GM12892 (cell line): ENCODE data around the gene NOP56.

Source experiments
- DNase-seq: peaks from one replicate; pipeline ENCODE4 v3.0.0; 2011; ENCODE audit not compliant: insufficient read length
- FAIRE-seq: peaks from 2 replicates; lab custom pipeline; 2011; peaks lifted over from hg19 to GRCh38; lab: Jason Lieb, UNC
- POLR2A ChIP-seq: IDR thresholded peaks from 2 replicates; pipeline ENCODE4 v1.6.1; 2011; ENCODE audit warnings: low read depth, low read length, control low read depth
- POLR2AphosphoS5 ChIP-seq: IDR thresholded peaks from 2 replicates; pipeline ENCODE4 v1.6.1; 2011; ENCODE audit warnings: low read depth, low read length, control low read depth
- TAF1 ChIP-seq: IDR thresholded peaks from 2 replicates; pipeline ENCODE4 v1.6.1; 2011; ENCODE audit warnings: low read depth, mild to moderate bottlenecking, control low read depth, low read length, borderline replicate concordance

NOP56 gene

DNA sequence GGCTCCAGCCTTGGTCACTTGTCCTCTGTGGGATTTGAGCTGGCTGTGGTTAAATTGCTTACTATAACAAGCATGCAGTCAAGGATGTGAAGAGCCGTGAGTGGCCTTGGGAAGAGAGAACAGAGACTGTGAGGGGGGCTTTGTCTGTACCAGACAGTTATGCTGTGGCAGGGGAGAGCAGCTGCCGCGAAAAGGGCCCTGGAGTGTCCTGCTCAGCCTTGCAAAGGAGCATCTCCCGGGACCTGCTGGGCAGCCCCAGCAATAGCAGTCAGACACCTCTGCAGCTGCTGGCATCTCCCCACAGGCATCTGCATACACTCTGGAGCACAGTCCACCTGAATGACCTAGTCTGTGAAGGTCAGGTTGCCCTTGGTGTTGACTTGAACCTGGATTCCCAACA is 46.5 kb downstream of the NOP56 start:
- TF ChIP-seq POLR2AphosphoS5 (no peak), POLR2A (no peak), TAF1 (no peak)
- FAIRE-seq = no peak
- no peak for DNase-seq

DNA sequence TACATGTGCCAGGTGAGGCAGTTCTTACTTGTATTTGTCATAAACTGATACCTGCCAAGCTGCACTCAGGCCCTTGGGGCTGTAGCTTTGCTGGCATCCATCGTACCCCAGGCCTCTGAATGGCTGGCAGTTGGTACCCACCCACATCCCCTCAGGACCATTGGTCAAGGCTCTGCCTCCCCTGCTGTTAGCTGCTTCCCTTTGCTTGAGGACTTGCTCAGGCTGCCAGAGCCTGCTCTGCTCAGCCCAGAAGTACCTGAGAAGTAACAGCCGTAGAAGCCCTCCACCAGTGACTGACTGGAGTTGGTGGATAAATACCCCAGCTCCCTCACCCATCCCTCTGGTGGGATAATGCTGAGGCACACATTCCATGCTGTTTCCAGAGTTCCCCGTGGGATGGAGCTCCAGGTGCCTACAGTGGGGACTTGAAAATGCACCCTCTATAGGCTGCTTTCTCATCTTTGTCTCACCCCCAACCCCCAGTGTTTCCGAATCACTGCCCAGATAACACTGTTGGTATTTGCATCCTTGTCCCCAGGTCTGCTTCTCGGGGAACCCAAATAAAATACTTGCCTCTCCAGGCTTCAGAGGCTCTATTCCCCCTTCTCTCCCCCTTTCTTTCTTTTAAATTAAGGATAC is 47.5 kb downstream of the NOP56 start:
- FAIRE-seq = no peak
- DNase-seq = no peak
- no peak for TF ChIP-seq POLR2AphosphoS5
- TF ChIP-seq TAF1 = no peak
- no peak for TF ChIP-seq POLR2A

DNA sequence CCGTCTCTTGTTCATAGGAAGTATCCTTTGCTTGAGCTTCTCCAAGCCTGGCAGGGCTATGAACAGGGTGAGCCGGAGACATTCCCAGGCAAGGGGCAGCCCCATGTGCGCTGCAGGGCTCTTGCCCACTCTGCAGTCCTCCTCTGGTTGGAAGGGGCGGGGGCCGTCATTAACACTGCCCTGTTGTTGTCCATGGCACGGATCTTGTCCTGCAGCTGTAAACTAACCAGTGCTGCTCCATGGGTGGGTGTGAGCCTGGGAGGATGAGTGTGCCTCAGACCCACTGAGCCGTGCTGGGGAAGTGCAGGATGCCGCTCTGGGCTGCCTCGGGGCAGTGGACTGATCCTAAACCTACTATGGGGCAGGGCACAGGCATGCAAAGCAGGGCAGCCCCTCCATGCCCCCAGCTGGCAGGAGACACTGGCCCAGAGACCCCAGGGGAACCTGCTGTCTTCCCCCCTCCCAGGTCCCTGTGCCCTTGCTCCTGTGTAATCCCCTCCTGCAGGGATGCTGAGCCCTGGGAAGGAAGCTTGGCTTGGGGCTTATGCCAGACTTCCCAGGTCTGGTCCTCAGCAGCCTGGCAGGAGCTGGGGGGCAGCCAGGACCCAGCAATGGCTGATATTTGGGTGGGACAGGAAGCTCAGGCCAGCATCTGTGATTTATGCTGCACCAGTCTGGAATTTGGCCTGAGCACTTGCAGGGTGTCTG is 48.6 kb downstream of the NOP56 start:
- FAIRE-seq (no peak), DNase-seq (no peak)
- TF ChIP-seq POLR2A (no peak), TAF1 (no peak), POLR2AphosphoS5 (no peak)

DNA sequence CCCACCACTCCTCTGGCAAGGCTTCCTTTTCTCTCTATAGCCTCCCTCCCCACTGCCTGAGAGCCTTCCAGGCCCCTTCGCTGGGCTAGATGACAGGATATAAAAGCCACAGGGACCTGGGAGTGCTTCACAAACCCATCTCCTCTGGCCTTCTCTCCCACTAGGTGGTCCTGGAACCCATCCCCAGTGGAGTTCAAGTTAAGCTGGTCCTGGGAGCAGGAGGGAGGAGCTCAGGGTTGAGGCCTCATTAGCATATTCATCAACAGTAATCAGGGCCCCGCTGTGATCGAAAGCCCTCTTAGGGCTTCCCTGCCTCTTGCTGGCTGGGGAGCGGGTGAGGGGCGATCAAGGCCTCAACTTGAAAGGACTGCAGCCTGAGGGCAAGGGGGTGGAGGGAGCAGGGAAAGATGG is 49.2 kb downstream of the NOP56 start:
- FAIRE-seq (no peak), DNase-seq (no peak)
- TF ChIP-seq TAF1 (no peak), POLR2AphosphoS5 (no peak), POLR2A (no peak)

DNA sequence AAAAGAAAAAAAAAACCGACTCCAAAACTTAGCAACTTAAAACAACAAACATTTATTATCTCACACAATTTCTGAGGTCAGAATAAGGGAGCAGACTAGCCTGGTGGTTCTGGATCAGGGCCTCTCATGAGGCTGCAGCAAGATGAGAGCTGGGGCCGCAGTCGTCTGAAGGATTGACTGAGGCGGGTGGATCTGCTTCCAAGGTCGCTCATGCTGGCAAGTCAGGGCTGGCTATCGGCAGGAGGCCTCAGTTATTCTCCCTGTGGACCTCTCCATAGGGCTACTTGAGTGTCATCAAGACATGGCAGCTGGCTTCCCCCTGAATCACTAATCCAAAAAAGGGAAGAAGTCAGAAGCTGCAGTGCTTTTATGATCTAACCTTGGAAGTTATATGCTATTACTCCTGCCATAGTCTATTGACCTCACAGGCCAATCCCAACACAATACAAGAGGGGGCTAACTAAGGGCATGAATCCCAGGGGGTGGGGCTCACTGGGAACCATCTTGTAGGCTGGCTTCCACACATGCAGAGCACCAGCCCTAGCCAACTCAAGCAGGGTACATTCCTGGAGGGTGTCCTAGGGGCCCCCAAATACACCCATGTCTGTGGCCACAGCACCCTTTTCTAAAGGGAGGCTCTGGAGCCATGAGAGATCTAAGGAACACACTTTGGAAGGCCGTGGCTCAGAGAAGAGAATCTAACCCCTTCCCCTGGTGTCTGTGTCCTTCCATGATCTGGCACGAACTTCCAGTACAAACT is 51.5 kb downstream of the NOP56 start:
- no peak for TF ChIP-seq POLR2A
- TF ChIP-seq POLR2AphosphoS5 = no peak
- no peak for TF ChIP-seq TAF1
- FAIRE-seq = no peak
- no peak for DNase-seq

DNA sequence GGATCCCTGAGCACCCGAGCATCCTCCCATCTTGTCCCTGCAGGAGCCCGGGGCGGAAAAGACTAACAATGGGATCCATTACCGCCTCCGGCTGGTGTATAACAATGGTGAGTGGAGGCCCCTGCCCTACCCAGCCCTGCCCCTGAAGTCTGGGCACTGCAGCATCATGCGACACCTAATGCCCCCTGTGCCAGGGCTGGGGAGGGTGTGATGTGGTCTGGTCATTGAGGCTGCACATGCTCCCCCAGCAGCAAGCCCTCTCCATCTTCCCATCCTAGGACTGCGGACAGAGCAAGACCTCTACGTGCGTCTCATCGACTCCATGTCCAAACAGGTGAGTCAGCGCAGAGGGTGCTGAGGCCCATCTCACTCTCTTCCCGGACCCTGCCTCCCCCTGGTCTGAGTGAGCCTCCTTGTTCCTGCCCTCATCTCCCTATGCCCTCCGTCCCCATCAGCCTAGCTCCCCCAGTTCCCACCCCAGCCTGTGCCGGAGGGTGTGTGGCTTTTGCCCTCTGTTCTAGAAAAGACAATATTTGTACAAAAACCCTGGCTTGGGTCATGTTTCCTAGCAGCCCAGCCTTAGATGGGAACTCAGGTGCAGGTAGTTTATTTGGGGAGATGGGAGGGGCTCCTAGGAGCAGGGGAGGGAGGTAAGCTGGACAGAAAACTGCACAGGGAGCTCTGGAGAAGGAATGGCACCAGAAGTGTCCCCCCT is 53.7 kb downstream of the NOP56 start:
- TF ChIP-seq TAF1 (no peak), POLR2AphosphoS5 (no peak), POLR2A (no peak)
- DNase-seq = no peak
- no peak for FAIRE-seq

DNA sequence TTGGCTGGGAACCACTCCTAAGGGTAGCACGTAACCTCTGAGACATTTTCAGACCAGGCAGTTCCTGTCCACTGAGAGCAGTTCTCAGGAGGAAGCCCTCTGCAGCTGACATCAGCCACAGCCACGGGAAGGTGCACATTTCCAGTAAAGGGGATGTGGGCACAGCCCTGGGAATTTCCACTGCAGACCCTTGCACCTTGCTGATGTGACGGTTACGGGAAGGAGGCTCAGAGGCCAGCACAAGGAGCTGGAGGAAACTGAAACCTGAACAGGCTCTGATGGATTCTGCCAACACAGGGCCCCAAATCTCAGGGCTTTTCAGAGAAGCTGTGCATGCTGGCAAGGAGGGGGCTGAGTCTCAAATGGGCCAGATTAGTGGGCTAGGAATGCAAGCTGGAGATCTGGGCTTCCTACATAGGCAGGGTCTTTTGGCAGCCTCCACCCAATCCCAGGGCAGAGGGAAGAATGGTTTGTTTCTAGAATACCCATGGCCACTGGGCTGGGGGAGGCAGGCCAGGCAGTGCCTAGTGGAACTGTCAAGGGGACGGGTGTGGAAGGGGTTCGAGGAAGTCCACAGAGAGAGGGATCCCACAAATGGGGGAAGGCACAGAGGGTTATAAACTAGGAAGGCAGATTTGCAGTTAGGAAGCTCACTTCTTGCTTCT is 54.4 kb downstream of the NOP56 start:
- DNase-seq (no peak), FAIRE-seq (no peak)
- no peak for TF ChIP-seq POLR2AphosphoS5
- no peak for TF ChIP-seq POLR2A
- no peak for TF ChIP-seq TAF1

DNA sequence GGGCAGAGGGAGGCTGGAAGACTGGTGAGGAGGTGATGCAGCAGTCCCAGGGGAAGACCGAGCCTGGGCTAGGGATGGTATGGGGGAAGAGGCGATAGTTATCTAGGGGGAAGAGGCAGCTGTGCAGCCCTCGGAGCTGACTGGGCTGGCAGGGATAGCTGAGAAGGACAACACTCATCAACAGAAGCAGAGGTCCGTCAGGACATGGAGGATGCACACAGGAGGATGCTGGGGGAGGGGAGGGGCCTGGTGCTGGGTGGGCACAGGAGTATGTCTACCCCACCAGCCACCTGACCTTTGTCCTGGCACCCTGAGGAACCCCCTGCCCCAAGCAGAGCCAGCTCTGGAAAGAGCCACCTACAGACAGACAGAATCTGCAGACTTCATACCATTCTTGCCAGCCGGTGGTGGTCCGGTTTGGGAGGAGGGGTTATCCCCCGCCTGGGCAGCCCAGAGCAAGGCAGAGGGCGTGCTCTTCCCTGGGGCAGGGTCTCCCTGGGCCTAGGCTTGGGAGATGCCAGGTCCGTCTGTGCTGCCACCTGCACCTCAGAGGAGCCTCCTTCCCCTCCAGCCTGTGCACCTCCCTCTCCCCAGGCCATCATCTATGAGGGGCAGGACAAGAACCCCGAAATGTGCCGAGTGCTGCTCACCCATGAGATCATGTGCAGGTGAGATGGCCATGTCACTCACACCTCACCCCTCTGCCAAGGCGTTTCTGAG is 55.1 kb downstream of the NOP56 start:
- no peak for FAIRE-seq
- no peak for DNase-seq
- no peak for TF ChIP-seq POLR2AphosphoS5
- TF ChIP-seq TAF1 = no peak
- TF ChIP-seq POLR2A = no peak
